SU-DHL-6 (cell line): Measurements from ENCODE around the gene CDKAL1.

ENCODE experiments used
- H2AFZ ChIP-seq: fragments of 200-600 bp; sonication (generic); 2 replicates; pipeline ENCODE4 v1.6.1; 2014; ENCODE audit warnings: low read depth, mild to moderate bottlenecking, moderate library complexity, mixed read lengths, antibody characterized with exemption, low read length; ENCODE audit not compliant: severe bottlenecking
- H3F3A ChIP-seq: fragments of 200-600 bp; shearing (Covaris generic); 2 replicates; pipeline ENCODE4 v1.6.0; 2016; ENCODE audit warnings: antibody characterized with exemption, mild to moderate bottlenecking; ENCODE audit not compliant: insufficient read depth
- H3K27ac ChIP-seq: fragments of 200-600 bp; sonication (generic); 2 replicates; pipeline ENCODE4 v1.5.1; 2016; ENCODE audit warnings: low read depth, mild to moderate bottlenecking, low read length, moderate library complexity, mixed read lengths
- H3K27me3 ChIP-seq: fragments of 200-600 bp; sonication (generic), shearing (Covaris generic); 2 replicates; pipeline ENCODE4 v1.6.0; 2014; ENCODE audit warnings: mild to moderate bottlenecking, low read length
- H3K36me3 ChIP-seq: fragments of 200-600 bp; sonication (generic); 2 replicates; pipeline ENCODE4 v1.6.1; 2014; ENCODE audit warnings: mild to moderate bottlenecking, low read length, mixed read lengths
- H3K4me2 ChIP-seq: fragments of 300-600, 200-600 bp; shearing (Covaris generic), sonication (generic); 2 replicates; pipeline ENCODE4 v1.6.0; 2014; ENCODE audit warnings: low read length, low read depth, mild to moderate bottlenecking; ENCODE audit not compliant: poor library complexity, severe bottlenecking
- H3K4me3 ChIP-seq: fragments of 200-600 bp; sonication (generic); 2 replicates; pipeline ENCODE4 v1.5.1; 2014; ENCODE audit warnings: antibody characterized with exemption, low read length, mild to moderate bottlenecking, mixed read lengths; ENCODE audit not compliant: insufficient read depth, poor library complexity, severe bottlenecking
- H3K79me2 ChIP-seq: fragments of 200-600 bp; sonication (generic); 2 replicates; pipeline ENCODE4 v1.6.1; 2014; ENCODE audit warnings: mild to moderate bottlenecking, low read length, moderate library complexity; ENCODE audit not compliant: insufficient read depth
- H3K9ac ChIP-seq: fragments of 200-600 bp; sonication (generic); 2 replicates; pipeline ENCODE4 v1.7.0; 2014; ENCODE audit warnings: mild to moderate bottlenecking, low read length
- H3K9me2 ChIP-seq: fragments of 200-600 bp; sonication (generic); replicated peaks from 2 replicates; pipeline ENCODE4 v1.6.1; 2014; ENCODE audit warnings: low read length; ENCODE audit not compliant: insufficient read depth
- H3K9me3 ChIP-seq: fragments of 200-600 bp; sonication (generic); 2 replicates; pipeline ENCODE4 v1.6.1; 2014; ENCODE audit warnings: low read length, mixed read lengths; ENCODE audit not compliant: insufficient read depth
- H4K20me1 ChIP-seq: fragments of 200-600 bp; sonication (generic); 2 replicates; pipeline ENCODE4 v1.6.1; 2014; ENCODE audit warnings: low read depth, mild to moderate bottlenecking, antibody characterized with exemption, low read length, moderate library complexity, mixed read lengths
- EZH2phosphoT487 ChIP-seq: fragments of 200-600 bp; sonication (generic), shearing (Covaris generic); conservative IDR thresholded peaks from 2 replicates; pipeline ENCODE4 v1.6.1; 2018; ENCODE audit warnings: mild to moderate bottlenecking, antibody characterized with exemption, low read length, moderate library complexity, mixed read lengths
- TF ChIP-seq, protein P1 (sequence below): fragments of 200-600 bp; sonication (generic); IDR thresholded peaks from one replicate; pipeline ENCODE4 v1.5.1; 2017; ENCODE audit warnings: antibody characterized with exemption, mild to moderate bottlenecking, low read length, moderate library complexity; ENCODE audit not compliant: insufficient read depth, poor library complexity, severe bottlenecking

Gene CDKAL1

DNA sequence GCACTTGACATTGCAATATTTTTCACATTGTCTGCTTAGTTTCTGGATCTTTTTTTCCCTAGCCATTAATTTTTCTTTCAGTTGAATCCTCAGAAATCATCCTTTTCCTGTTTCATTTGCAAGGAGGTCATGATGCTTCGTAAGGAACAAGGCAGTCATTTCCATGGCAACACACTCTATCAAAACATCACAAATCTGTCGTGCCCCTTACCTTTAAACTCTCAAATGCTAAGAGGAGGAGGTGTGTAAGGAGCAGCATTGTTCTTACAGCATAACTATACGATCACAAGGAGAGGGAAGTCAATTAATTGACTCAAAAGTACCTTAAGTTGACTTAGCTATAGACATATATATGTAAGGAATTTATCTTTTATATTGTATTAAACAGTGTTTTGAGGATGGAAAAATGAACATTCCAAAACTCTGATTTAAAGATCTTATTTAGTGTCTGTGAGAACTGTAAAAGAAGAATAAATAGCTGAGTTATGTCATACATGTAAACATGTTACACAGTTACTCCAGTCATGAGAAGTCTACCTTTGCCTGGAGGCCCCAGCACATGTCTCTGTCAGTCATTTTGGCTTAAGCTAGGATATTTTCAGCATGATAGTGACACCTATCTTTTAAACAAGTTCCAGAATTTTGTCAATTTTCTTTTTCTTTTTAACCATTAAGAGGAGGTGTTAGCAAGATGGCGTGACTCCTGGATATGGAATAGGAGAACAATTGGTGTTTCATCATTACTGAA, 41.6 kb downstream of the CDKAL1 start:
- H3K36me3 ChIP-seq: peaks cover 23% of the 10 kb centered on the region
- H3K9ac ChIP-seq: no peak overlapping the region
- H3K27me3 ChIP-seq: no peaks in the 10 kb centered on the region
- no peaks in the 10 kb centered on the region for H3K9me2 ChIP-seq
- H3K9me3 ChIP-seq: no peaks in the 10 kb centered on the region
- TF ChIP-seq EZH2phosphoT487: no peak
- TF ChIP-seq, protein P1, sequence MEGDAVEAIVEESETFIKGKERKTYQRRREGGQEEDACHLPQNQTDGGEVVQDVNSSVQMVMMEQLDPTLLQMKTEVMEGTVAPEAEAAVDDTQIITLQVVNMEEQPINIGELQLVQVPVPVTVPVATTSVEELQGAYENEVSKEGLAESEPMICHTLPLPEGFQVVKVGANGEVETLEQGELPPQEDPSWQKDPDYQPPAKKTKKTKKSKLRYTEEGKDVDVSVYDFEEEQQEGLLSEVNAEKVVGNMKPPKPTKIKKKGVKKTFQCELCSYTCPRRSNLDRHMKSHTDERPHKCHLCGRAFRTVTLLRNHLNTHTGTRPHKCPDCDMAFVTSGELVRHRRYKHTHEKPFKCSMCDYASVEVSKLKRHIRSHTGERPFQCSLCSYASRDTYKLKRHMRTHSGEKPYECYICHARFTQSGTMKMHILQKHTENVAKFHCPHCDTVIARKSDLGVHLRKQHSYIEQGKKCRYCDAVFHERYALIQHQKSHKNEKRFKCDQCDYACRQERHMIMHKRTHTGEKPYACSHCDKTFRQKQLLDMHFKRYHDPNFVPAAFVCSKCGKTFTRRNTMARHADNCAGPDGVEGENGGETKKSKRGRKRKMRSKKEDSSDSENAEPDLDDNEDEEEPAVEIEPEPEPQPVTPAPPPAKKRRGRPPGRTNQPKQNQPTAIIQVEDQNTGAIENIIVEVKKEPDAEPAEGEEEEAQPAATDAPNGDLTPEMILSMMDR: no peak
- no peaks in the 10 kb centered on the region; the same call in 1 of the 2 replicates for H3F3A ChIP-seq
- no peak overlapping the region for H3K4me3 ChIP-seq
- no peaks in the 10 kb centered on the region; the same call in 1 of the 2 replicates for H4K20me1 ChIP-seq
- H3K79me2 ChIP-seq: peaks cover 17% of the 10 kb centered on the region; the same call in 1 of the 2 replicates
- H3K27ac ChIP-seq: no peak overlapping the region
- H2AFZ ChIP-seq: no peak overlapping the region
- H3K4me2 ChIP-seq: no peak overlapping the region

DNA sequence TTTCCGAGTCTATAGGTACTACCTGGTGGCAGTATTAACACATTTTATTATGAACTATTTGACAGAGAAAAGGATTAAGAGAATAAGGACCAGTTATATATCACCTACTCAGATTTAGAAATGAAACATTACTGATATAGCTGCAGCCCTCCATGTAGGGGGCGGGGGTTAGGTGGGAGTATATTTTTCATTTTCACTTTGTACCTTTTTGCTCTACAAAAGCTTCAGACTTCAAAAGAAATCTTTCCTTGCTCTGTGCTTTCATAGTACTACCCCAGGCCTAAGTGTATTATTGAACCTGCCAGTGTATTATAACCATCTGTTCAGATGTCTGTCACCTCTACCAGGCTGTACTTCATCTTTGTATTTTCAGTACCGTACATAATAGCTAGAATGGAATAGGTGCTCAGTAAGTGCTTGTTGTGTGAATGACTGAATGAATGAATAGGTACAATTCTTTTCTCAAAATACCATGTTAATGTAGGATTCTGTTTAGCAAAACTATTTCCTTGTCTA, 43.0 kb downstream of the CDKAL1 start:
- Histone ChIP-seq H3K9ac (no peak overlapping the region), H3K4me2 (no peak overlapping the region), H3K79me2 (peaks cover 14% of the 10 kb centered on the region; the same call in 1 of the 2 replicates), H4K20me1 (no peaks in the 10 kb centered on the region; the same call in 1 of the 2 replicates), H3K4me3 (no peak overlapping the region), H2AFZ (no peak overlapping the region), H3K27me3 (no peaks in the 10 kb centered on the region), H3K27ac (no peak overlapping the region), H3K36me3 (peaks cover 23% of the 10 kb centered on the region), H3K9me2 (no peaks in the 10 kb centered on the region), H3F3A (no peaks in the 10 kb centered on the region; the same call in 1 of the 2 replicates), H3K9me3 (no peaks in the 10 kb centered on the region)
- TF ChIP-seq, protein P1: no peak
- no peak for TF ChIP-seq EZH2phosphoT487

DNA sequence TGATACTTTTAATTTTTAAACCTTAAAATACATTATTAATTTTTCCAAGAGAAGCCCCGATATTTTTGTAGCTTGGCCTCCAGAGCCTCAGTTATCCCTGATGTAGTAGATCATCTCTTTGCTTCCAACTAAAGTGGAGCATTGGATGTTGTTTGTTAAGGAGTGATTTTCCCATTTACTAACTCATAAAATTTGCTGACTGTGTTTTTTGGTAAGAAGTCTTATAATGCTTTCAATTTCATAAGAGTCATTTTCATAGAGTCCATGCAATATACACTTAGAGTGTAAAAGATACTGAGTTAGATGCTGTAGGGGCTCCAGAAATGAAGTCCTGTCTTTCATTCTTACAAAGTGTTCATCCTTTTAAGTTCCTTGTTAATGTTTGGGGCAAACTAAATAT, 46.8 kb downstream of the CDKAL1 start:
- Histone ChIP-seq H2AFZ (no peak overlapping the region), H3K9me2 (no peaks in the 10 kb centered on the region), H3K36me3 (peaks cover 16% of the 10 kb centered on the region), H3K27ac (no peak overlapping the region), H4K20me1 (no peaks in the 10 kb centered on the region), H3K79me2 (no peaks in the 10 kb centered on the region), H3K4me2 (no peak overlapping the region), H3K4me3 (no peak overlapping the region), H3K9me3 (no peaks in the 10 kb centered on the region), H3F3A (no peaks in the 10 kb centered on the region), H3K9ac (no peak overlapping the region), H3K27me3 (no peaks in the 10 kb centered on the region)
- TF ChIP-seq, protein P1: no peak
- TF ChIP-seq EZH2phosphoT487: no peak
